DND-41 (cell line): ENCODE results near the gene LENG9.
A peak's percentile ranks its signal among the peaks of the same experiment; 100 is the strongest.

Experiments
- ATAC-seq: fragments of 200-7000 bp; cut with Tn5 transposase; 3 replicates; pipeline ENCODE4 v1.9.1; 2021; ENCODE audit warnings: low read depth; ENCODE audit not compliant: insufficient read depth
- DNase-seq: peaks from one replicate; pipeline ENCODE4 v3.0.0-alpha.2; 2020
- H2AFZ ChIP-seq: 2 replicates; pipeline ENCODE4 v1.6.0; 2012; ENCODE audit warnings: low read depth, low read length
- H3K27ac ChIP-seq: 2 replicates; pipeline ENCODE4 v1.5.1; 2012; ENCODE audit warnings: low read length, inconsistent platforms
- H3K27me3 ChIP-seq: fragments of 200-600 bp; sonication (generic); 2 replicates; pipeline ENCODE4 v1.6.0; 2012; ENCODE audit warnings: low read length, mild to moderate bottlenecking, inconsistent platforms; ENCODE audit not compliant: insufficient read depth, poor library complexity
- H3K36me3 ChIP-seq: 2 replicates; pipeline ENCODE4 v1.5.1; 2012; ENCODE audit warnings: low read length, inconsistent platforms; ENCODE audit not compliant: insufficient read depth
- H3K4me1 ChIP-seq: 2 replicates; pipeline ENCODE4 v1.5.1; 2012; ENCODE audit warnings: mild to moderate bottlenecking, low read length; ENCODE audit not compliant: insufficient read depth
- H3K4me2 ChIP-seq: 2 replicates; pipeline ENCODE4 v1.6.0; 2012; ENCODE audit warnings: mild to moderate bottlenecking, moderate library complexity, low read length, inconsistent platforms; ENCODE audit not compliant: insufficient read depth
- H3K4me3 ChIP-seq, 2 experiments: fragments of 200-600 bp in 1 of 2; shearing (Covaris generic) in 1 of 2; 2 replicates each; pipeline ENCODE4 v1.5.1; 2012 to 2016; ENCODE audit warnings: inconsistent platforms in 2 of 2, low read length in 2 of 2, mild to moderate bottlenecking in 2 of 2, low read depth in 1 of 2, moderate library complexity in 1 of 2
- H3K79me2 ChIP-seq: 2 replicates; pipeline ENCODE4 v1.6.0; 2012; ENCODE audit warnings: low read length, inconsistent platforms; ENCODE audit not compliant: insufficient read depth
- H3K9ac ChIP-seq: 2 replicates; pipeline ENCODE4 v1.6.0; 2012; ENCODE audit warnings: low read depth, mild to moderate bottlenecking, inconsistent platforms, low read length, moderate library complexity
- H3K9me3 ChIP-seq: 2 replicates; pipeline ENCODE4 v1.5.1; 2012; ENCODE audit warnings: low read length, moderate library complexity, mild to moderate bottlenecking, inconsistent platforms; ENCODE audit not compliant: insufficient read depth, severe bottlenecking
- H4K20me1 ChIP-seq: 2 replicates; pipeline ENCODE4 v1.6.0; 2012; ENCODE audit warnings: low read length; ENCODE audit not compliant: insufficient read depth
- EZH2 ChIP-seq: IDR thresholded peaks from 3 replicates; pipeline ENCODE4 v1.6.1; 2012; ENCODE audit warnings: borderline replicate concordance, low read depth, mild to moderate bottlenecking, moderate library complexity, low read length, inconsistent platforms; ENCODE audit not compliant: severe bottlenecking
- TF ChIP-seq, protein P1 (sequence below): IDR thresholded peaks from 2 replicates; pipeline ENCODE4 v1.5.1; 2012; ENCODE audit warnings: borderline replicate concordance, low read length, moderate library complexity, mild to moderate bottlenecking; ENCODE audit not compliant: poor library complexity, severe bottlenecking; ENCODE audit errors: extremely low read depth

Gene LENG9

DNA sequence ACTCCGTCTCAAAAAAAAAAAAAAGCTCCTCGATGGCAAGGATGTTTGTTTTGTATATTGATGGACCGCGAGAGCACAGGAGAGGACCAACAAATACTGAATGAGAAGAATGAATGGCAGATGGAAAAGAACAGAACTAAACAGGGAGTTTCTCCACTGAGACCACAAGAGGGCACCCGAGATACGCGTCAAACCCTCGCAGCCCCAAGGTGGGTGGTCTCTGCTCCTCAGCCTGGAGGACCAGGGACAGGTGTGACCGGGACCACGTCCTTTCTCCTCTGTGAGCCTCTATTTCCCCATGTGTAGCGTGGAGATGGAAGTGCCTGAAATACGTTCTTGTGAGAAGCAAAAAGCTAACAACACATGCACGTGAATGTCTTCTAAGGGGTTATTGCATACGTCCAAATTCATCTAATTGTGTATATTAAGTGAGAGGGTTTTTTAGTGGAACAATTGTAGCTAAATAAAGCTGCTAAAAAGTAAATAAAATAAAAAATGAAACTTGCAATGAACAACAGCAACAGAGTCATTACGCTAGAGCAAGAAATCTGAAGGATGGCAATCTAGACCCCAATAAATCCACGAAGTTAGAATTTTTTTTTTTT, 17.9 kb upstream of the LENG9 start:
- peak; percentile 73; the same call in 2 of the 3 replicates for ATAC-seq
- H3K4me3 ChIP-seq = no peak overlapping the region
- no peaks in the 10 kb centered on the region for H3K79me2 ChIP-seq
- no peaks in the 10 kb centered on the region for H3K27me3 ChIP-seq
- TF ChIP-seq, protein P1, sequence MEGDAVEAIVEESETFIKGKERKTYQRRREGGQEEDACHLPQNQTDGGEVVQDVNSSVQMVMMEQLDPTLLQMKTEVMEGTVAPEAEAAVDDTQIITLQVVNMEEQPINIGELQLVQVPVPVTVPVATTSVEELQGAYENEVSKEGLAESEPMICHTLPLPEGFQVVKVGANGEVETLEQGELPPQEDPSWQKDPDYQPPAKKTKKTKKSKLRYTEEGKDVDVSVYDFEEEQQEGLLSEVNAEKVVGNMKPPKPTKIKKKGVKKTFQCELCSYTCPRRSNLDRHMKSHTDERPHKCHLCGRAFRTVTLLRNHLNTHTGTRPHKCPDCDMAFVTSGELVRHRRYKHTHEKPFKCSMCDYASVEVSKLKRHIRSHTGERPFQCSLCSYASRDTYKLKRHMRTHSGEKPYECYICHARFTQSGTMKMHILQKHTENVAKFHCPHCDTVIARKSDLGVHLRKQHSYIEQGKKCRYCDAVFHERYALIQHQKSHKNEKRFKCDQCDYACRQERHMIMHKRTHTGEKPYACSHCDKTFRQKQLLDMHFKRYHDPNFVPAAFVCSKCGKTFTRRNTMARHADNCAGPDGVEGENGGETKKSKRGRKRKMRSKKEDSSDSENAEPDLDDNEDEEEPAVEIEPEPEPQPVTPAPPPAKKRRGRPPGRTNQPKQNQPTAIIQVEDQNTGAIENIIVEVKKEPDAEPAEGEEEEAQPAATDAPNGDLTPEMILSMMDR = peak; percentile 77
- no peak for TF ChIP-seq EZH2
- no peak overlapping the region for H3K27ac ChIP-seq
- H2AFZ ChIP-seq = no peak overlapping the region
- H3K4me2 ChIP-seq = no peak overlapping the region
- H3K9me3 ChIP-seq = no peaks in the 10 kb centered on the region
- no peaks in the 10 kb centered on the region for H3K4me1 ChIP-seq
- no peaks in the 10 kb centered on the region for H3K36me3 ChIP-seq
- no peaks in the 10 kb centered on the region for H4K20me1 ChIP-seq
- H3K9ac ChIP-seq = no peak overlapping the region
- DNase-seq = peak; percentile 47

DNA sequence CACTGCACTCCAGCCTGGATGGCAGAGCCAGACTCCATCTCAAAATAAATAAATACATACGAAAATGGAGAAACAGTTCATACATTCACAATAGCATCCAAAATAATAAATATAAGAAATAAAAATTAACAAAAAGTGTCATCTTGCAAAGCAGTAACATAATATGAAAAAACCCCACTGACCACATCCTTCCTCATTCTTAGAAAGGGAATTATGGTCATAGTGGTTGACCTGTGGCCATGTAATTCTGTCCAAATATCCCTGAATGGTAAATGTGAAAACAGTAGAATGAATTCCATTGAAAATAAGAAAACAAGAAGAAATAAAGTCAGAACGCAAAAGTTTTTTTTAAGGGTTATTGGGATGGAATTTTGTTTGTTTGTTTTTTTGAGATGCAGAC, 16.5 kb upstream of the LENG9 start:
- Histone ChIP-seq H3K36me3 (no peaks in the 10 kb centered on the region), H3K4me2 (no peak overlapping the region), H3K9ac (no peak overlapping the region), H3K27ac (no peak overlapping the region), H3K4me1 (no peaks in the 10 kb centered on the region), H3K79me2 (no peaks in the 10 kb centered on the region), H3K27me3 (no peaks in the 10 kb centered on the region), H3K9me3 (no peaks in the 10 kb centered on the region), H4K20me1 (no peaks in the 10 kb centered on the region), H2AFZ (no peak overlapping the region), H3K4me3 (no peak overlapping the region)
- ATAC-seq (no peak), DNase-seq (no peak)
- TF ChIP-seq, protein P1 = no peak
- no peak for TF ChIP-seq EZH2

DNA sequence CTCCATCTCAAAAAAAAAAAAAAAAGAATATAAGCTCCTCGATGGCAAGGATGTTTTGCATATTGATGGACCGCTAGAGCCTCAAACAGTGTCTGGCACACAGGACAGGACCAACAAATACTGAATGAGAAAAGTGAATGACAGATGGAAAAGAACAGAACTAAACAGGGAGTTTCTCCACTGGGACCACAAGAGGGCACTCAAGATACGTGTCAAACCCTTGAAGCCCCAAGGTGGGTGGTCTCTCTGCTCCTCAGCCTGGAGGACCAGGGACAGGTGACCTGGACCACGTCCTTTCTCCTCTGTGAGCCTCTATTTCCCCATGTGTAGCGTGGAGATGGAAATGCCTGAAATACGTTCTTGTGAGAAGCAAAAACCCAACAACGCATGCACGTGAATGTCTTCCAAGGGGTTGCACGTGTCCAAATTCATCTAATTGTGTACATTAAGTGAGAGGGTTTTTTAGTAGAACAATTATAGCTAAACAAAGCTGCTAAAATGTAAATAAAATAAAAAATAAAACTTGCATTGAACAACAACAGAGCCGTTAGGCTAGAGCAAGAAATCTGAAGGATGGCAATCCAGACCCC, 15.2 kb upstream of the LENG9 start:
- Histone ChIP-seq H2AFZ (no peak overlapping the region), H3K27ac (no peak overlapping the region), H3K36me3 (no peaks in the 10 kb centered on the region), H3K27me3 (no peaks in the 10 kb centered on the region), H3K79me2 (no peaks in the 10 kb centered on the region), H3K4me1 (no peaks in the 10 kb centered on the region), H4K20me1 (no peaks in the 10 kb centered on the region), H3K4me2 (no peak overlapping the region), H3K4me3 (no peak overlapping the region), H3K9ac (no peak overlapping the region), H3K9me3 (no peaks in the 10 kb centered on the region)
- DNase-seq (peak; percentile 46), ATAC-seq (peak; percentile 69)
- TF ChIP-seq, protein P1 = peak; percentile 78
- no peak for TF ChIP-seq EZH2
